ENCODE measurements around the gene OS9.

The OS9 gene

GRCh38 chr12:57735952-57736740, 42.2 kb downstream of the OS9 start:
- no peak for DNase-seq (ENCODE audit: low read depth)

DNA sequence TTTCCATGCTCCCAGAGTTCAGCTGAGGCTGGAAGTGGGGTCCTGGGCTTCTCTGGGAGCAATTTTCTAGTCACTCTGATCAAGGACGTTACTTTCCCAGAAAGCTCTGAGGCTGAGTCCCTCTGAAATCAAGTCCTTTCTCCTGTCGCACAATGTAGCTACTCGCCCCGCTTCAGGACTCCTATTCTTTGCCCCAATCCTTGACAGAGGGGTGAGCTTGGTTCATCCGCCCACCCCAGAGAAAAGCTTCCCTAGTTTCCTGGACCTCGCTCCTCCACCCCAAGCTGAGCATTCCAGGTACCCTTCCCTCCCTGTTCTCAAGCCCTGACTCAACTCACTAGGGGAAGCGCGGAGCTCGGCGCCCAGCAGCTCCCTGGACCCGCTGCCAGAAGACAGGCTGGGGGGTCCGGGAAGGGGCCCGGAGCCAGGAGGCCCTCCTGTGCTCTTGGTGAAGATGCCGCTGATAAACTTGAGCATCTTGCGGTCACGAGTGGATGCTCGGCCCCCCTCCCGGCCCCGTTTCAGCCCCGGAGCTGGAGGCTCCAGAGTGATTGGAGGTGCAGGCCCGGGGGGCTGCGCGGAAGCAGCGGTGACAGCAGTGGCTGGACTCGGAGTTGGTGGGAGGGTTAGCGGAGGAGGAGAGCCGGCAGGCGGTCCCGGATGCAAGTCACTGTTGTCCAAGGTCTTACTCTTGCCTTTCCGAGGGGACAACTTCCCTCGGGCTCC, 43.0 kb downstream of the OS9 start:
- no peak for DNase-seq (ENCODE audit: low read depth)

DNA sequence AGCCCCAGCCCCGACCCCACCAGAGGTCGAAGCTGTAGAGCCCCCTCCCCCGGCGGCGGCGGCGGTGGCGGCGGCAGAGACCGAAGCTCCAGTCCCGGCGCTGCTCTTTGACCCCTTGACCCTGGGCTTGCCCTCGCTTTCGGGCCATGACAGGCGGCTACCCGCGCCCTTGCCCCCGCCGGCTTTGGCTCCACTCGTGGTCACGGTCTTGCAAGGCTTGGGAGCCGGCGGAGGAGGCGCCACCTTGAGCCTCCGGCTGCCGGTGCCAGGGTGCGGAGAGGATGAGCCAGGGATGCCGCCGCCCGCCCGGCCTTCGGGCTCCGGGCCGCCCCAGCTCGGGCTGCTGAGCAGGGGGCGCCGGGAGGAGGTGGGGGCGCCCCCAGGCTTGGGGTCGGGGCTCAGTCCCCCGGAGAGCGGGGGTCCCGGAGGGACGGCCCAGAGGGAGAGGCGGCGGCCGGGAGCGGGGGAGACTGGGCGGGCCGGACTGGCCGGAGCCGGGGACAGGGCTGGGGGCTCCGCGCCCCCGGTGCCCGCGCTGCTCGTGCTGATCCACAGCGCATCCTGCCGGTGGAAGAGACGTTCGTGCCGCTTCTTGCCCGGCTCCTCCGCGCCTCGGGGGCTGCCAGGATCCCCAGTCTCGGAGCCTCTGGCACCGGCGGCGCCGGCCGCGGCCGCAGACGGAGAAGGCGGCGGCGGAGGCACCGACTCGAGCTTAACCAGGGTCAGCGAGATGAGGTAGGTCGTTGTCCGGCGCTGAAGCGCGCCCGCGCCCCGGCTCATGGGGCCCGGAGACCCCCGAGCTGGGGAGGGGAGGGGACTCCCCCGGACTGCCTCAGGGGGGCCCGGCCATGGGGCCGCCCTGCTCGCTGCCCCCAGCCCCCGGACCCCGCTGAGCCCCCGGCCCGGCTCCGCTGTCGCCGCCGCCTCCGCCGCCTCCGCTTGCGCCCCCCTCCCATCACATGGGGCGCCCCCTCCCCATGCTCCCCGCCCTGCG, 43.8 kb downstream of the OS9 start:
- DNase-seq (ENCODE audit: low read depth), result no peak

GRCh38 chr12:57738661-57739237, 44.8 kb downstream of the OS9 start, which contains the start of gene AGAP2:
Gene AGAP2, minus strand, starts transcription at chr12:57738742. Its CDS starts 496 bp downstream, at chr12:57738246.
- no peak for DNase-seq (ENCODE audit: low read depth)

DNA sequence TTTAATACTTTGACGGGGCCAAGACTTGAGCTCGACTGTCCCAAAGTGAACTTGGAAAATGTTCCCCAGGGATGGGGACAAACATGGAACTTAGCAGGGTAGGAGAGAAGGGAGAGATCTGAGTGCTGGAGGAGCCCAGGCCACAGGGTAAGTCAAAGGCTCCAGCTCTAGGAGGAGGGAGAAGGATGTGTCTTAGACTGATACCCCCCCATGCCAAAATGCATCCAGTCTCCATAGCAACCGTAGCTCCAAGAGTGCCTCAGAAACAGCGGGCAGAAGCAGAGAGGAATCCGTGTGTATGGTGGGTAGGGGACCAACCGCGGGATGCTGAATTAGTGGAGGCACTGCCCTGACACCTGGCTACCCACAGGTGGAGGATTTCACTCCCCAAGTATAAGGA, 45.5 kb downstream of the OS9 start:
- no peak for DNase-seq (ENCODE audit: low read depth)

DNA sequence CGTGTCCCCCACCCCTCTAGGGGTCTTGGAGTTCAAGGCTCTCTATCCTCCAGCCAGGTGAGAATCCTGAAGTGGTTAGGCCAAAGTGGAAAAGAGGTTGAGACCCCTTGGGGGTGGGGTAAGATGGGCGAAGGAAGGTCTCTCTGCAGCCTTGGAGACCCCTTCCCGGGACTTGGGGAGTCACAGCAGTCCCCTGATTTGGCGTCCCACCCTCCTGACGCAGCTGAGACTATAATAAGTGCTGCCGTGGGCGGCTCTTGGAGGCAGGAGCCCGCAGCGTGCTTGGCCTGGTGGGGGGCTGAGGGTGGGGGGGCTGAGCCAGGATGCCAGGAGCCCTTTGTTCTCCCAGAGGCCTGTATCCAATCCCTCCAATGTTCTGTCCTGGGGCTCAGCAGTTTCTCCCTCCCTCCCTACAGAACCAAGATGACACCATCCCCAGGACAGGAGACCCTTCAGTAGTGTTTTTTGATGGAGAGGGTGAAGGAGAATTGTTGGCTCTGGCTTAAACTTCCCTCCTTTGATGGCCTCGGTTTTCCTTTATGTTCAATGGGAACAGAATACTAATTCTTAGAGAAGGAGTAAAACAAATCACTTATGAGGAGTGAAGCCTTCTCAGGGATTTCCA, 46.1 kb downstream of the OS9 start:
- no peak for DNase-seq (ENCODE audit: low read depth)

DNA sequence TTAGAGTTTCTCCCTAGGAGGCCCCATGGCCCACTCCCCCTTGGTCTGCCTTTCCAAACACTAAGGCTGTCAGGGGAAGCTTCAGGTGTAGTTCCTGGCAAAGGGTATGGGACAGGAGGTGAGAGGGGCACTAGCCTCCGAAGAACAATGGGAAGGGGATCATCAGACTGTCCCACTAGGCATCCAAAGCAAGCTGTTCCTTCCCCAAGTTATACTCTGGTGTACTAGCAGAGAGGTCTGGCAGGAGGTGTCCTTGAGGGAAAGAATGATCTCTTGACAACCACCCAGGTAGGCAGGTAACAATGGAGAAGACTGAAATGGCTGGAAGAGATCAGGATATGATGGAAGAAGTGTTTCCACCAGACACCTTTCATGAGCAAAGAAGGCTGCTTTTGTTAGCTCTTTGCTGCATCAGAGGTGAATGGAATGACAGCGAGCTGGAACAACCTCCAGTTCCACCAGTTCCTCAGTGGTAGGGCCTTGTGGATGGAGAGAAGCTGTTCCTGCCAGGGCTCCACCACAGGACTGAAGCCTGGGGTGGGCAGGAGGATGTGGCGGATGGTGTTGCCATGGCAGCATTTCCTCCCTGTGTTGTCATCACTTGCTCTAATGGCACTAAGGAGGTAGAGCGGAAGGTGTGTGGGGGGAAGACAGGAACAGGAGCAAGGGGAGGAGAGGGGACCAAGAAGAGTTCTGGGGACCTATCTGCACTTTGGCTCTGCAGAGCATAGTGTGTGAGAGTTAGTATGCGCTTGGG, 46.9 kb downstream of the OS9 start:
- DNase-seq (ENCODE audit: low read depth), result no peak

GRCh38 chr12:57741413-57741789, 47.5 kb downstream of the OS9 start:
- no peak for DNase-seq (ENCODE audit: low read depth)

GRCh38 chr12:57741844-57742738, 48.2 kb downstream of the OS9 start:
- no peak for DNase-seq (ENCODE audit: low read depth)

DNA sequence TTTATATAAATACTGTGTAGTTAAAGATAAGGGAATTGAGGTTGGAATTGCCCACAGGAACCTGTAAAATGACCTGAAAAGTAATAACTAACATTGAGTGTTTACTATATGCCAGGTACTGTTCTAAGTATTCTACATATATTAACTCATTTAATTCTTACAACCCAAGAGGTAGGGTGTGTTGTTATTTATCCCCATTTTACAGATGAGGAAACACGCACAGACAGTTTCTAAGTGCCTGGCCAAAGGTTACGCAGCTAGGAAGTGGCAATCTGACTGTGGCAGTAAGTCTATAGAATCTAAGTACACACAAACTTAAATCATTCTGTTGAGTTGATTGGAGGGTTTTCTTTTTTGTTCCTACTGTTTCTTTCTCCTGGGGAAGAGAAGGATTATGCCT, 49.8 kb downstream of the OS9 start:
- DNase-seq (ENCODE audit: low read depth), result no peak

GRCh38 chr12:57744194-57744776, 50.4 kb downstream of the OS9 start:
- DNase-seq (ENCODE audit: low read depth), result peak; percentile 26

DNA sequence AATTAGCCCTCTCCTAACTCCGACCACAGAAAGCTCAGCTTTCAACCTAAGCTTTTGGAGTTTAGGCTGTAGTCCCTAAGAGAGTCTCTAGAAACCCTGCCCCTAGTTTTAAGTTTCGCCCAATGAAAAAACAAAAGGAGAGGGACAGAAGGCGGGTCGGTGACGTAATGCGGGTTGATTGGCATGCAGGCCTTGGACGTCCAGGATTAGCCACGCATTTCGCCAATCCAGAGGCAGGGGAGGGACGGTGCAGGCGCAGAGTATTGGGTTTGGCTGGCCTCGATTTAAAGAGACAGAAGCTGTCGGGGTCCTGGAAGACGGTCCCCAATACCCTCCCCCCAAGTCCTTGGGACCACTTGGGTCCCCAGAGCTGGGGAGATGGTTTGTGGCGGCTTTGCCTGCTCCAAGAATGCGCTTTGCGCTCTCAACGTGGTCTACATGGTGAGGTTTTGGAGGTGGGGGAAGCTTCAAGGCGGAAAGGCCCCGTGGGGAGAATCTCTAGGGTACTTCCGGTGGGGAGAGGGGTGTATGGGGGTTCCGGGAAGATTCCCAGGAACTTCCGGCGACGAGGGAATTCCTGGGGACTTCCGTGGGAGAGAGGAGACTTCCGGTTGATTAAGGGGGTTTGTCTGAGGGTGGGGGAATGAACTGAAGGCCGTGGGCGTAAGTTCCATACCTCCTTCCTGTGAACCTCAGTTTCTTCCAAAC, 51.0 kb downstream of the OS9 start, which contains the start of gene TSPAN31:
Gene TSPAN31 (plus strand): TSS at position 263 of the 708 bp plus-strand sequence. CDS start 116 bp downstream, at position 379.
- DNase-seq (ENCODE audit: low read depth), result peak; percentile 93

GRCh38 chr12:57745485-57745881, 51.6 kb downstream of the OS9 start:
- DNase-seq (ENCODE audit: low read depth), result no peak

DNA sequence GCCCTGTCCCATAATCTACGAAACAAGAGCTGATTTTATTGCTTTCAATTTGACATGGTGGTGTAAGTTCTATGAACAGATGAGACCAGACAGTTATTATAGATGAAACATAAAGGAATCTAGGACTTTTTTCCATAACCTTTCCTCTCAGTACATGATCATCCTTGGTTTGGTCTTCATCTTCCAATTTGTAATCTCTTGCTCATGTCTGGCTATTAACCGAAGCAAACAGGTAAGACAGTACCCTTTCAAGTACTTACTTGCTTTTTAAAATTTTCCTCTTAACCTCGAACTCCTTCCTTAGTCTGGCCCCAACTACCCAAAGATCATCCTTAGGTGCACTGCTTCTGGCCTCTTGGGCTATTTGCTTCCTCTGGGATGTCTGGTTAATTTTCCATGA, 52.1 kb downstream of the OS9 start:
- DNase-seq (ENCODE audit: low read depth), result no peak

DNA sequence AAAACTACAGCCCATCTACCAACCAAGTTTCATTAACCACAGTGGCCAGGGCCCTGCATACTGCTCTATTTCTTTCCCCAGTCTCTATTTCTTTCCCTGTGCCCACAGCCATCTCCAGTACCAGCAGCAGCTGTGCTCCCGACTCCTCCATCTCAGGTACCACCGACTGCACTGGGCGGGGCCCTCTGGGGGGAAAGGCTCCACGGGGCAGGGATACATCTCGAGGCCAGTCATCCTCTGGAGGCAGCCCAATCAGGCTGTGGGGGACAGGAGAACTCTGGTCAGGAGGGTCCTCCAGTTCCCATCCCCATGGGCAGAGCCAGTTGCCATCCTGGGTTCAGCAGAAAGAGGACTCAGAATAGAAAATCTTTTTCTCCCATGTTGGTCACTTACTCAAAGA, 55.1 kb downstream of the OS9 start:
- no peak for DNase-seq (ENCODE audit: low read depth)

DNA sequence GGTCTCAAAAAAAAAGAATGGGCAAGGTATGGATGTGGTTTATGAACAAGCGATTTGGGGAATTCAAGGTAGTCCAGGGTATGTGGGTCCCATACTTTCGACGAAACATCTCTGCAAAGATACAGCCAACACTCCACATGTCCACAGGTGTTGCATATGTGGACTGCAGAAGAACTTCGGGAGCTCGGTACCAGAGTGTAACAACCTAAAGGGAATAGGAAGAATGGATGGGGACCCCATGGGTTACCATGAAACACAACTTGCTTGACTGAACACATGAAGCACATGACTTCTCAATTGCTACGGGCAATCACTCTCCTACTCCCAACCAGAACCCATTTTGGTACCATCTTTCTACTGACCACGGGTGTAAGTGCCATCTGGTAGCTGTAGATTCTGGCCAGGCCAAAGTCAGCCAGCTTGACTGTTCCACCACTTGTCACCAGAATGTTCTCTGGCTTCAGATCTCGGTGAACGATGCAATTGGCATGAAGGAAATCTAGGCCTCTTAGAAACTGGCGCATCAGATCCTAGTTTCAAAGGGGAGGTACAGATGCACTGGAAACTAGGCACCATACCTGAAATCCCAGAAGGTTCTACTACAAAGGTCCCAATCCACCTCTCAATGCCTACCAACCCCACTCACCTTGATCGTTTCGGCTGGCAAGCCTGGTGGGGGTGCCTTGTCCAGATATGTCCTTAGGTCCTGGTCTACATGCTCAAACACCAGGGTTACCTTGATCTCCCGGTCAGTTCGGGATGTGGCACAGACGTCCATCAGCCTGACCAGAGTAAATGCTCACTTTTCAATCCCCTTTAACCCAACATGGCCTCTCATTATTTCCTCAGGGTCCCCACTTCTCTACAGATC, 56.9 kb downstream of the OS9 start:
- no peak for DNase-seq (ENCODE audit: low read depth)

GRCh38 chr12:57751432-57751787, 57.5 kb downstream of the OS9 start:
- DNase-seq (ENCODE audit: low read depth), result no peak

Measured in non-pigmented ciliary epithelial cell (primary cell).